GM23338 (cell line): ENCODE measurements around the gene MYNN. TPM values are rescaled to one million over a fixed set of nuclear protein-coding genes. Genes with fewer than 3 reads are reported as not detected.

Experiments
- ATAC-seq: fragments of 200-7000 bp; cut with Tn5 transposase; 3 replicates; pipeline ENCODE4 v1.9.1; 2020
- DNase-seq: peaks from one replicate; pipeline ENCODE4 v3.0.0-alpha.2; 2015; ENCODE audit warnings: low spot score
- H2AFZ ChIP-seq: fragments of 200-600 bp; sonication (generic); 2 replicates; pipeline ENCODE4 v1.8.0; 2016; ENCODE audit warnings: antibody characterized with exemption, mild to moderate bottlenecking, moderate library complexity
- H3F3A ChIP-seq: fragments of 200-600 bp; sonication (generic); replicated peaks from 2 replicates; pipeline ENCODE4 v1.8.0; 2017; ENCODE audit warnings: antibody characterized with exemption, mixed run types, low read depth
- H3K27ac ChIP-seq: fragments of 200-600 bp; sonication (generic); 2 replicates; pipeline ENCODE4 v1.6.1; 2016; ENCODE audit warnings: low read depth
- H3K27me3 ChIP-seq: fragments of 200-600 bp; sonication (generic); 2 replicates; pipeline ENCODE4 v1.8.0; 2016; ENCODE audit warnings: mild to moderate bottlenecking, mixed run types, moderate library complexity; ENCODE audit not compliant: insufficient read depth
- H3K36me3 ChIP-seq: fragments of 200-600 bp; sonication (generic); 2 replicates; pipeline ENCODE4 v1.8.0; 2016; ENCODE audit warnings: mild to moderate bottlenecking; ENCODE audit not compliant: insufficient read depth
- H3K4me1 ChIP-seq: fragments of 200-600 bp; sonication (generic); 2 replicates; pipeline ENCODE4 v1.8.0; 2016; ENCODE audit warnings: mild to moderate bottlenecking, moderate library complexity; ENCODE audit not compliant: insufficient read depth
- H3K4me2 ChIP-seq: fragments of 200-600 bp; sonication (generic); 2 replicates; pipeline ENCODE4 v1.7.1; 2017; ENCODE audit warnings: mixed run types
- H3K4me3 ChIP-seq: fragments of 200-600 bp; sonication (generic); 2 replicates; pipeline ENCODE4 v1.6.1; 2016; ENCODE audit warnings: mixed run types
- H3K79me2 ChIP-seq: fragments of 200-600 bp; sonication (generic); replicated peaks from 2 replicates; pipeline ENCODE4 v1.8.0; 2017; ENCODE audit warnings: mild to moderate bottlenecking; ENCODE audit not compliant: insufficient read depth
- H3K9me2 ChIP-seq: fragments of 200-600 bp; sonication (generic); 2 replicates; pipeline ENCODE4 v1.8.0; 2017; ENCODE audit not compliant: insufficient read depth
- H4K20me1 ChIP-seq: fragments of 200-600 bp; sonication (generic); replicated peaks from 2 replicates; pipeline ENCODE4 v1.8.0; 2017; ENCODE audit warnings: mild to moderate bottlenecking; ENCODE audit not compliant: insufficient read depth
- H3K27ac Mint-ChIP-seq: 2 replicates; pipeline ENCODE4 v1.8.0; 2020; ENCODE audit warnings: inconsistent platforms, mild to moderate bottlenecking, moderate library complexity, mixed read lengths
- H3K27me3 Mint-ChIP-seq: 3 replicates; pipeline ENCODE4 v1.8.0; 2022; ENCODE audit warnings: low read depth, mild to moderate bottlenecking, moderate library complexity, mixed read lengths, inconsistent platforms; ENCODE audit not compliant: insufficient read depth, poor library complexity
- H3K36me3 Mint-ChIP-seq: 3 replicates; pipeline ENCODE4 v1.8.0; 2021; ENCODE audit warnings: low read depth, mild to moderate bottlenecking, inconsistent platforms, moderate library complexity, mixed read lengths
- H3K4me1 Mint-ChIP-seq: 3 replicates; pipeline ENCODE4 v1.8.0; 2020; ENCODE audit warnings: mild to moderate bottlenecking, inconsistent platforms, mixed read lengths
- H3K4me3 Mint-ChIP-seq: 3 replicates; pipeline ENCODE4 v1.8.0; 2021; ENCODE audit warnings: moderate library complexity, mild to moderate bottlenecking, inconsistent platforms, mixed read lengths
- H3K9me3 Mint-ChIP-seq: 3 replicates; pipeline ENCODE4 v1.8.0; 2020; ENCODE audit warnings: moderate library complexity, mild to moderate bottlenecking, inconsistent platforms, mixed read lengths
- CREB1 ChIP-seq: fragments of 250-450 bp; sonication (Bioruptor Pico); IDR thresholded peaks from 2 replicates; pipeline ENCODE4 v1.5.0; 2020; ENCODE audit warnings: low read depth, mild to moderate bottlenecking, moderate library complexity
- EZH2 ChIP-seq: fragments of 200-600 bp; sonication (generic); IDR thresholded peaks from one replicate; pipeline ENCODE4 v1.8.0; 2017; ENCODE audit warnings: antibody characterized with exemption, mild to moderate bottlenecking, low read depth; ENCODE audit not compliant: unreplicated experiment
- JUNB ChIP-seq: IDR thresholded peaks from one replicate; pipeline ENCODE4 v1.6.1; 2016; ENCODE audit warnings: antibody characterized with exemption; ENCODE audit not compliant: unreplicated experiment
- POLR2AphosphoS5 ChIP-seq: IDR thresholded peaks from 2 replicates; pipeline ENCODE4 v1.6.1; 2016; ENCODE audit warnings: antibody characterized with exemption, low read depth
- STAT1 ChIP-seq: IDR thresholded peaks from one replicate; pipeline ENCODE4 v1.6.1; 2016; ENCODE audit warnings: antibody characterized with exemption; ENCODE audit not compliant: unreplicated experiment
- ZNF114 ChIP-seq: fragments of 250-450 bp; sonication (Bioruptor Pico); IDR thresholded peaks from 2 replicates; pipeline ENCODE4 v1.5.0; 2020; ENCODE audit warnings: mild to moderate bottlenecking, moderate library complexity
- ZNF331 ChIP-seq: fragments of 250-450 bp; sonication (Bioruptor Pico); IDR thresholded peaks from 2 replicates; pipeline ENCODE4 v1.5.0; 2020; ENCODE audit warnings: low read depth, mild to moderate bottlenecking, moderate library complexity
- ZNF462 ChIP-seq: fragments of 250-450 bp; sonication (Bioruptor Pico); IDR thresholded peaks from 2 replicates; pipeline ENCODE4 v1.5.0; 2020; ENCODE audit warnings: mild to moderate bottlenecking, moderate library complexity
- polyA plus RNA-seq: library from polyadenylated mRNA; unstranded; fragments of >200 nt; fragmentation: Nextera tagmentation; extraction: Ambion mirVana; gene quantifications from 2 replicates; pipeline ENCODE4 v1.2.1, GENCODE V29; 2016
- total RNA-seq: library from RNA; depleted of rRNA; stranded (reverse); fragments of >200 nt; shearing (Covaris generic); gene quantifications from 2 replicates; pipeline ENCODE4 v1.2.3, GENCODE V29; 2014
- TF ChIP-seq, protein P1 (sequence below): IDR thresholded peaks from 2 replicates; pipeline ENCODE4 v1.6.1; 2016; ENCODE audit warnings: antibody characterized with exemption
- TF ChIP-seq, protein P2 (sequence below), 2 experiments: fragments of 200-600 bp in 1 of 2; sonication (generic) in 1 of 2; conservative IDR thresholded peaks; 2 replicates each; pipeline versions ENCODE4 v1.5.1 to v1.6.1; 2016 to 2017; ENCODE audit warnings: antibody characterized with exemption in 2 of 2, low read depth in 2 of 2, mild to moderate bottlenecking in 2 of 2, moderate library complexity in 1 of 2

Gene MYNN
- total and polyA plus RNA-seq, 2 experiments from 2014 or later, result 14.2 to 19.4 TPM

DNA sequence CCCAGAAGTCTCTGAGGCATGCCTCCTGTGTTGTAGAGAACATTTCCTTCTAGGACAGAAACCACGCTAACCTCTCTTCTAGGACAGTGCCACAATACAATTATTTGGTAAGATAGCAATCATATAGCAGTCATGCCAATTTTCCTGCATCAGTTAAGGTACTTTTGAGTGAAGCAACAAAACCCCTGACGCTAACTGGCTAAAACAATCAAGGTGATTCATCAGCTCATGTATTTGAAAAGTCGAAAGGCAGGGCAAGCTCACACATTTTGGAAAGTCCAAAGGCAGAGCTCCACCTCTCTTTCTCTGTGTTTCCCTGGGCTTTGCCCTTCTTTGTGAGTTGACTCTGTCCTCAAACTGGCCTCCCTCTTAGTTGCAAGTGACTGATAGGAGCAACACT is 18.5 kb upstream of the MYNN start:
- no peak for TF ChIP-seq CREB1
- no peak for TF ChIP-seq JUNB
- TF ChIP-seq ZNF114 (CRISPR knock-in tag), result no peak
- TF ChIP-seq EZH2, result no peak
- TF ChIP-seq, protein P1, sequence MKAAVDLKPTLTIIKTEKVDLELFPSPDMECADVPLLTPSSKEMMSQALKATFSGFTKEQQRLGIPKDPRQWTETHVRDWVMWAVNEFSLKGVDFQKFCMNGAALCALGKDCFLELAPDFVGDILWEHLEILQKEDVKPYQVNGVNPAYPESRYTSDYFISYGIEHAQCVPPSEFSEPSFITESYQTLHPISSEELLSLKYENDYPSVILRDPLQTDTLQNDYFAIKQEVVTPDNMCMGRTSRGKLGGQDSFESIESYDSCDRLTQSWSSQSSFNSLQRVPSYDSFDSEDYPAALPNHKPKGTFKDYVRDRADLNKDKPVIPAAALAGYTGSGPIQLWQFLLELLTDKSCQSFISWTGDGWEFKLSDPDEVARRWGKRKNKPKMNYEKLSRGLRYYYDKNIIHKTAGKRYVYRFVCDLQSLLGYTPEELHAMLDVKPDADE, result no peak
- no peaks in the 10 kb centered on the region for H3K36me3 ChIP-seq
- H3K4me1 ChIP-seq, result no peaks in the 10 kb centered on the region
- no peak overlapping the region for H3K27ac Mint-ChIP-seq
- no peaks in the 10 kb centered on the region for H3F3A ChIP-seq
- no peak overlapping the region for H3K4me3 Mint-ChIP-seq
- H3K9me3 Mint-ChIP-seq, result no peaks in the 10 kb centered on the region
- H2AFZ ChIP-seq, result peak overlapping the region; percentile 59; the same call in 1 of the 2 replicates
- H3K27me3 Mint-ChIP-seq, result no peaks in the 10 kb centered on the region
- no peak for ATAC-seq
- no peak overlapping the region for H3K4me3 ChIP-seq
- no peaks in the 10 kb centered on the region for H3K9me2 ChIP-seq
- peaks cover 4% of the 10 kb centered on the region; the same call in 2 of the 3 replicates for H3K4me1 Mint-ChIP-seq
- no peak overlapping the region for H3K4me2 ChIP-seq
- H3K79me2 ChIP-seq, result no peaks in the 10 kb centered on the region
- H3K27me3 ChIP-seq, result no peaks in the 10 kb centered on the region
- no peaks in the 10 kb centered on the region for H3K36me3 Mint-ChIP-seq
- H4K20me1 ChIP-seq, result no peaks in the 10 kb centered on the region
- no peak overlapping the region for H3K27ac ChIP-seq
- no peak for DNase-seq

DNA sequence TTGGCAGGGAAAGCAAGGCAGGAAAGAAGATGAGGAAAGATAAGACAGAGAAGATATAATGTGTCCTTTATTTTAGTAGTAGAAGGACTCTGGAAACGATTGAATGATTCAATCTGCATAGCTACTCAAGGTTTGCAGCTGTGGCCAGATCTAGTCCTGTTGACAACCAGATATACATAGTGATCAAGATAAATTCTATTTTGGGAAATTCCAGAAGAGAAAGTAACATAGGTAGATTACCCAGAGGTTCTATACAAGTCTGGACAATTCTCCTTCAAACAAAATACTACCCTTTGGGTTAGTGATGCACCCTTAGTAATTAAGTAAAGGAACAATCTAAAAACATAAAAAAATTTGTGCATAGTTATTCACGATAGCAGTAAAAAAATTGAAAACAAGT is 17.7 kb upstream of the MYNN start:
- no peak overlapping the region for H3K4me2 ChIP-seq
- H3K36me3 Mint-ChIP-seq, result no peaks in the 10 kb centered on the region
- H3K4me1 ChIP-seq, result no peaks in the 10 kb centered on the region
- TF ChIP-seq, protein P1, result no peak
- TF ChIP-seq STAT1 (no peak), POLR2AphosphoS5 (no peak), EZH2 (no peak), ZNF114 (CRISPR knock-in tag) (no peak), ZNF462 (CRISPR knock-in tag) (no peak), CREB1 (no peak), JUNB (no peak), ZNF331 (CRISPR knock-in tag) (no peak)
- TF ChIP-seq, protein P2, sequence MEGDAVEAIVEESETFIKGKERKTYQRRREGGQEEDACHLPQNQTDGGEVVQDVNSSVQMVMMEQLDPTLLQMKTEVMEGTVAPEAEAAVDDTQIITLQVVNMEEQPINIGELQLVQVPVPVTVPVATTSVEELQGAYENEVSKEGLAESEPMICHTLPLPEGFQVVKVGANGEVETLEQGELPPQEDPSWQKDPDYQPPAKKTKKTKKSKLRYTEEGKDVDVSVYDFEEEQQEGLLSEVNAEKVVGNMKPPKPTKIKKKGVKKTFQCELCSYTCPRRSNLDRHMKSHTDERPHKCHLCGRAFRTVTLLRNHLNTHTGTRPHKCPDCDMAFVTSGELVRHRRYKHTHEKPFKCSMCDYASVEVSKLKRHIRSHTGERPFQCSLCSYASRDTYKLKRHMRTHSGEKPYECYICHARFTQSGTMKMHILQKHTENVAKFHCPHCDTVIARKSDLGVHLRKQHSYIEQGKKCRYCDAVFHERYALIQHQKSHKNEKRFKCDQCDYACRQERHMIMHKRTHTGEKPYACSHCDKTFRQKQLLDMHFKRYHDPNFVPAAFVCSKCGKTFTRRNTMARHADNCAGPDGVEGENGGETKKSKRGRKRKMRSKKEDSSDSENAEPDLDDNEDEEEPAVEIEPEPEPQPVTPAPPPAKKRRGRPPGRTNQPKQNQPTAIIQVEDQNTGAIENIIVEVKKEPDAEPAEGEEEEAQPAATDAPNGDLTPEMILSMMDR (conservative IDR thresholded peaks at IDR 0.05; ENCODE audit: low read depth in 2 of 2), result no peak
- DNase-seq (no peak), ATAC-seq (no peak)
- no peak overlapping the region for H3K27ac ChIP-seq
- H3K36me3 ChIP-seq, result no peaks in the 10 kb centered on the region
- H3K79me2 ChIP-seq, result no peaks in the 10 kb centered on the region
- no peaks in the 10 kb centered on the region for H4K20me1 ChIP-seq
- no peak overlapping the region for H3K27ac Mint-ChIP-seq
- H3K9me2 ChIP-seq, result no peaks in the 10 kb centered on the region
- no peak overlapping the region for H3K4me3 ChIP-seq
- no peaks in the 10 kb centered on the region for H3K27me3 ChIP-seq
- H3K9me3 Mint-ChIP-seq, result no peaks in the 10 kb centered on the region
- H3K4me1 Mint-ChIP-seq, result peaks cover 4% of the 10 kb centered on the region; the same call in 2 of the 3 replicates
- no peaks in the 10 kb centered on the region for H3K27me3 Mint-ChIP-seq
- no peak overlapping the region for H3K4me3 Mint-ChIP-seq
- H3F3A ChIP-seq, result no peaks in the 10 kb centered on the region
- H2AFZ ChIP-seq, result no peak overlapping the region; the same call in 1 of the 2 replicates
